GM18907 (cell line): ENCODE data around the gene MRPL10.

Experiments
- ATAC-seq: cut with Tn5 transposase; IDR thresholded peaks from one replicate; pipeline ENCODE4 v1.9.1; 2021; ENCODE audit warnings: mild to moderate bottlenecking, moderate library complexity; ENCODE audit not compliant: unreplicated experiment

Gene MRPL10

DNA sequence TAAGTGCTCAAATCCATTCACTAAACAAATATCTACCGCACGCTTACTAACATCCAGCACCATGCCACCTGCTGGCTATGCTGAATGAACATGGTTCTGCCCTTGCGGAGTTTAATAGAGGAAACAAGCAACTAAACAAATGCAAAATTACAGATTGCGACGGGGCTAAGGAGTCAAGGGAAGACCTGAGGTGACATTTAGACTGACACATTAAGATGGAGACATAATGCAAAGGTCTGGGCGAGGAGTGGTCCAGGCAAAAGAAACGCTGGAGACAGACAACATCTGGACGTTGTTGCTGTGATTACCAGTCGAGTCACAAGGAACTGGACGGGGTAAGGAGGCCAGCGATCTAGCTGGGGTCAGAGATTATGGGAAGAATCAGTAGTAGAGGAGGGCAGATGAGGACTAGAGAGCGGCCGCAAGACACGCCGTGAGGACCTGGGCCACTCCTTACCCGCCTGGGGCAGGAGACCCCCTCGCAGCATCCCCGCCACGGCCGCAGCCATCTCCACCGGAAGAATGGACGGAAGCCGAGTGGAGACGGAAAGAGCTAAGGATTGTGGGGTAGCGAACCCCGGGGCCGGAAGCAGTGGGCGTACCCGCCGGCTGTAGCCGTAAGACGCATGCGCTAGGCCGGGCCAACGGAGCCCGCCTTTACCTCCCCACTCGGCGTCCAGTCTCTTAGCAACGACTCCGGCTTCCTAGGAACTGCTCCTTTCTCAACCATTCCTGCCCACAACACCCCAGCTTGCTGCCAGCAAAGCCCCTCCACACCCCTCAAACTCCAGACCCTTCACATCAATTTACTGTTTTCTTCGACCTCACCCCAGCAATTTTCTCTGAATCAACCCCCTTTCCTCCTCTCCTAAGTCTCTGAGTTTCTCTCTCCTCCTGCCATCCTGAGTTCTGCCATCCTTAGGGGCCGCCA, at the start of gene MRPL10, which contains the start of gene LRRC46:
MRPL10 (minus strand) TSS at position 539 of the 931 bp plus-strand sequence; CDS start at position 509, 30 bp downstream.
LRRC46 (plus strand) TSS at position 668 of the 931 bp plus-strand sequence. CDS start 320 bp downstream, outside the sequence.
- ATAC-seq = peak; percentile 80

DNA sequence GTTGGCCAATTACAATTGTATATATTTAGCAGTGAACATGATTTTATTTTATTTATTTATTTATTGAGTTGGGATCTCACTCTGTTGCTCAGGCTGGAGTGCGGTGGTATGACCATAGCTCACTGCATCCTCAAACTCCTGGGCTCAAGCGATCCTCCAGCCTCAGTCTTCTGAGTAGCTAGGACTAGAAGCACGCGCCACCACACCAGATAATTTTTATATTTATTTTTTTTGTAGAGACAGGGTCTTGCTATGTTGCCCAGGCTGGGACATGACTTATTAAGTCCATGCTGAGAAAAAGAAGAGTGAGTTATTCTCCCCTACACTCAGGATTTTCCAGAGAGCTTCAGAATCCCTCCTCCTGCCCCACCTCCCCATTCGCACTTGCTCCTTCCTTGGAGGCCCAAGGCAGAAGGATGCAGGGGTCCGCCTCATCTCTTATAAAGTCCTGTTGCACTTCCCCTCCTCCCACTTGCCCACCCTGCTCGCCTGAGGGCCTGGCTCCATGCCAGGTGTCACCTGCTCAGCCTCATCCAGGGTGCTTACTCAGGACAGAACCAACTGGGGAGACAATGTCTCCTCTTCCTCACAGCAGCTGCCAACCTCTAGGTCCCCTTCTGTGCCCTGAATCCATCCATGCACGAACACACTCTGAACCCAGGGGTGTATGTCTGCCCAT, 48.6 kb upstream of the MRPL10 start:
- ATAC-seq = no peak

DNA sequence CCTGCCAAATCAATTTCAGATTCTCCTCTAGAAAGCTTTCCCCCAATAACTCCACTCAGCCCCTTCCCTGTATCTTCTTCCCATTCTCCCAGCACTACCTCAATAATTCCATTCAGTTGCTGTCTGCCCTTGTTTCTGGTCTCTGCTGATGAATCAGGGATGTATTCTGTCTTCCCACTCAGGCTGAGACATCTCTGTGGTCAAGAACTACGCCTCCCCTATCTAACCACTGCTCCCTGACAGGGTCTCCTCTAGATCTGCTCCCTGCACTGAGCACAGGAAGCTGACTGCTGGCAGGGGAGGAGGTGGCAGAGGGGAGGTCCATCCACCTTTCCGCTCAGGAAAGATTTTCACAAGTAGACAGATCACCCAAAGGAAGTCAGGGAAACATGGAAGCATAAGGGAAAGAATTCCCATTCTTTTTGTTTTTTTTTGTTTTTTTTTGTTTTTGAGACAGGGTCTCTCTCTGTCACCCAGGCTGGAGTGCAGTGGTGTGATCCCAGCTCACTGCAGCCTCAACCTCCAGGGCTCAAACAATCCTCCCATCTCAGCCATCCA, 47.8 kb upstream of the MRPL10 start:
- ATAC-seq = no peak

DNA sequence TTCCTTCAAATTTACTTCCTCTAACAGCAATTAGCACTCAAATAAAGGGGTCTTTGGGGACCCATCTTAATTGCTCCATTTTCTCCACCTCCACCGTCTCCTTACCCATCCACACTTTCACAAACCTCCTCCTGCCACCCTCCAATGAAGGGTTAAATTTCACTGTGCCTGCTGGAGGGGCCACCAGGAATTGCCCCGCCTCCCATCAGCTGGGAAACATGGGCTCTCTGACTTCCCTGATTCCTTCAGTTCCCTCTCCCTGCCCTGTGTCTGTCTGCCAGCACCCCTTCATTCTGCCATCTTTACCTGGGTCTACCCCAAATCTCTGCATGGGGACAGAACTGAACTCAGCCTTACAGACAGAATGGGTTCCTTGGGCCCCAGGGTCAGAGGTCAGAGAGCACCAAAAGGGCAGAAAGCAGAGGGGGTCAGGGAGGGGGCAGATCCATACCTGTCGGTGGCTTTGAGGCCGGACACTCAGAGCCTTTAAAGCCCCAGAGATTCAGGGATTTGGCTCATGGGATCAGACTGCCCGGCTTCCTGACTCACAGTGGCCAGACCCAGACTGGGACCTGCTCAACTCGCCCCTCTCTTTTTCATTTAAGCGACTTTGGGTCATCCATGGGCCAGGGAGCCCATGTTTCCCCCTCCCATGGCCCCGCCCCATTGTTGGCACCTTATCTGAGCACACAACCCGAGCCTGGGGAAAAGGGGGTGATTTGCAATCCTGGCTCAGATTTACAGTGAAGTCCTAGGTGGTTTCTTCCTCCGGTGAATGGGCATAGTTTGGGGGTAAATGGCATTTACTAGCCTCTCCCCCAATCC, 47.1 kb upstream of the MRPL10 start:
- no peak for ATAC-seq

DNA sequence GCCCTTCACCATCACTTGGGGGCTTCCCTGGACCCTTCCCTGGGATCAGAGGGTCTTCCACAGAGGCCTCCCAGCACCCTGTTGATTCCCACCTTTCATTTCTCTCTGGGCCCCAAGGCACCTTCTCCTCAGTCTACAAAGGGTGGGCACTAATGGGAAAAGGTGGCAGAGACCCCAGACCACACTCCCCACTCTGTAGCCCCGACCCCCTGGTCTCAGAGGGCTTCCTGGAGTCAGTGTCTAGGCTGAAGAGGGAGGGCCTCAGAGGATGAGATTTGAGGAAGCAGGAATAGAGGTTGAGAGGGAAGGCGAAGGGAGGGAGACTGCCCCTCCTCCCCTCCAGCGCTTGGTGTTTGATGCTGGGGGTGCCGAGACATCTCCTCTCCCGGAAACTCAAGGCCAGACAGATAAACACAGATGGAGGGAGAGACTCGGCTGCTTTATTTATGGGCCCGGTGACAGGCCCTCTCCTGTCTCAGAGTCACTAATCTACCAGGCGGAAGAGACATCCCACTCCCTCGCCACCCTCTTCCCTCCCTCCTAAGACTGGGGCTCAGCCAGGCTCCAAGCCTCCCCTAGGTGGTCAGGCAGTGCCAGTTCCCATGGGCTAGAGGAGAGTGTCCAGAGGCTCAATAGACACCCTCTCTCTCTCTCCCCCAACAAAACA, 46.2 kb upstream of the MRPL10 start:
- ATAC-seq = no peak

DNA sequence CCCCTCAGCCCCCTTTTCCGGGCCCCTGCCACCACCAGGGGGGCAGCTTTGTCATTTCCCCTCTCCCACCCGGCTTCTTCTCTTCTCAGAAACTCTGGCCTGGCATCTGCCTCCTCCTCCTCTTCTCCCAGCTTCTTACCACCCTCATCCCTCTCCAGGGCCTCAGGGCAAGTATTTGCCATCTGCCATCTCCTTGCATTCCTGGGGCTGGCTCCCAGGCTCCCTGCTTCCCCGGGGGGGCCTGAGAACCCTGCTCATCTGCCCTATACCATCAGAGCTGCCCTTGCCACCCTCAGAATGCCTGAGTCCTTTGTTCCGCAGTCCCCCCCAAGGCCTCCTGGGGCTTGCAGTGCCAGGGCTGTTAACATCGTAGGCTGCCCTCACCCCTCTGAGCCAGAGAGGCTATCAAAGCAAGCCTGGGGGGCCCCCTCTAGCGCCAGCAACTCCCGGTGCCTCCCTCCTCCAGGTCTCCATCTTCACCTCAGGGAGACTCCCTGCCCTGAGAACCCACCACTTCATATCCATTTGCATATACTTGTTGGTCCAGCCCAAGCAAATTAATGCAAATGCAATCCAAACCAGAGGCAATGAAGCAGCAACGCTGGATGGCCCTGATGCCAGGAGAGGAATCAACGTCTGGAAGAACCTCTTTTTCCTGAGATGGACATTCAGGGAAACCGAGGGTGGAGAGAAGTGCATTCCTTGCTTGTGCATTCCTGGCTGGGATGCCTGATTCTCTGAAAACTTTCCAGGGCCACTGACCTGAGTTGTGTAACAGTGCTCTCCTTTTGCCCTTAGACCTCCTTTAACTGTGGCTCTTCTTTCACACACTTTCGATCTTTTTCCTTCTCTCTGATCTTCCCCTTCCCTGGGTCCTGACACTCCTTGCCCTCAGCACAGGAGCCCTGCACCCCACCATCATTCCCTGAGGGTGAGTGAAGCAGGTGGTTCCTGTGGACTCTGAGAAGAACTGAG, 44.0 kb upstream of the MRPL10 start:
- ATAC-seq = no peak

DNA sequence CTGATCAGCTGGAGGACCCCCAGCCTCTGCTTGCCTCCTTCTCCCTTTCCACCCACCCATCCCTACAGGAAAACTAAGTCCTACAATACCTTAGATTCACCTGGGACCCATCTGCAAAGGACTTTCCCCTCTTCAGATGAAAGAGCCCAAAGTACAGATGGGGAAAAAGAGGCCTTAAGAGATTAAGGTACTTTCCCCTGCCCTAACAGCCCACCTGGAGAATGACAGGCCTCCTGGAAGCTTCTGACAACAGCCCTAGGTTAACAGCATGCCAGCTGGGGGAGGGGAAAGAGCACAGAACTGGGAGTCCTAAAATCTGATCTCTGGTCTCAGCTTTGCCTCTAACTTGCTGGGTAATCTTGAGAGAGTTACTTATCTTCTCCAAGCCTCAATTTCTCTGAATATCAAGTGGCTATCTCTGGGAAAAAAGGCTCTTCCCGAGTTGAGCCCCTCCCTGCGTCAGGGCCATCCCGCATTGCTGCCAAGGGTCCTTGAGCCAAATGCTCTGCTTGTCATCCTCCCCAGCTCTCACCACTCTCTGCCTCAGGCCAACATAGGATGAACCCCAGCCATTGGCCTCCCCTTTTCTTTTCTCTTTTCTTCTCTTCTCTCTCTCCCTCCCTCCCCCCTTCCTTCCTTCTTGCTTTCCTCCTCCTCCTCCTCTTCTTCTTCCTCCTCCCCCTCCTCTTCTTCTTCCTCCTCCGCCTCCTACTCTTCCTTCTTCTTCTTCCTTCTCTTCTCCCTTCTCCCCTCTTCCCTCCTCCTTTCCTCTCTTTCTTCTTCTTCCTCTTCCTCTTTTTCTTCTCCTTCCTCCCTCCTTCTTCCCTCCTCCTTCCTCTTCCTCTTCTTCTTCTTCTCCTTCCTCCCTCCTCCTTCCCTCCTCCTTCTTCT, 42.1 kb upstream of the MRPL10 start:
- ATAC-seq = no peak

DNA sequence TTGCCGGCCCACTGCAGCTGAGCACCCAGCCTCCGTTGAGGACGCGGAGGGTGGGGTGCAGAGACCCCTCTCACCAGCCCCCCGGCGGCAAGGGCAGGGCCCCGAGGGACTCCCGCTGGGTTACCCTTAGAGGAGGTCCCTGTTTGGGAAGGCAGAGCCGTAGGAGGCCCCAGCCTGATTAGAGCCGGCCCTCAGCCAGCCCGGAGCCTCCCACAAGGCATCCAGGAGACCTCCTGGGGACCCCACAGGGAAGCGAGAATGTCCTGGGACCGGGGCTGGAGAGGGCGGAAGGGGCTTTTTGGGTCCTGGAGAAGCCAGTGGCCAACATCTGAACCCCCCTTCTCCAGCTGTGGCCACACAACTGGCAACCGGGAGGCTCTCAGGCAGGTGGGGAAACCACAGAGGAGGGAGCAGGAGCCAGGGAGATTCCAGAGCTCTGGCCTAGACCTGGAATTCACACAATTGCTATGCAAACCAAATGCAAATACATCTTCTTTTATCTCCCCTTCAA, 41.4 kb upstream of the MRPL10 start:
- no peak for ATAC-seq

DNA sequence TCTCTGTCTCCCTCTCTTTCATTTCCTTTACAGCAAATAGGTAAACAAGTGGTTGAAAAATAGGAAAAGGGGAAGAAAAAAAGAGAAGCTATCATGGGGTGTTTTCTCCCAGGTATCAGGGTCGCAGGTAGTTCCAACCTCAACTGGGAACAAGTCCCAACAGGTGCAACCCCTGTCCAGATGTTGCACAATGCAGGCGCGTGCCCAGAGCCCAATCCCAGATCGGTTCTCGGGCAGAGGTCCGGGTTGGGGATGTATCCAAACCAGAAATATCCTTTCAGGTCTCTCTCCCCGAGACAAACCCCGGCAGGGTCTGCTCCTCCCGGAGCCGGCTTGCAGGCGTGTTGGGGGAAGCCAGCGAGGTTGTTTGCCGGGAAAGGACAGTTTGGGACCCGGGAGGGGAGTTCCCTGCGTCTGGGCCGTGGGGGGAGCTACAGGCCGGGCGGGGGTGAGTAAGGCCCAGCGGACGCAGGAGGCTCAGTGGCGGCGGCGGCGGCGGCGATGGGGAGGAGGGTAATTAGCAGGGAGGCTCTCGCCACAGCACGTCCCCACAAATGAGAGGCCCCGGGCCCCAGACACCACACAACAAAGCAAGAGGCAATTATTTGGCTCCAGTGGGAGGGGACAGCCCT, 40.8 kb upstream of the MRPL10 start:
- no peak for ATAC-seq

DNA sequence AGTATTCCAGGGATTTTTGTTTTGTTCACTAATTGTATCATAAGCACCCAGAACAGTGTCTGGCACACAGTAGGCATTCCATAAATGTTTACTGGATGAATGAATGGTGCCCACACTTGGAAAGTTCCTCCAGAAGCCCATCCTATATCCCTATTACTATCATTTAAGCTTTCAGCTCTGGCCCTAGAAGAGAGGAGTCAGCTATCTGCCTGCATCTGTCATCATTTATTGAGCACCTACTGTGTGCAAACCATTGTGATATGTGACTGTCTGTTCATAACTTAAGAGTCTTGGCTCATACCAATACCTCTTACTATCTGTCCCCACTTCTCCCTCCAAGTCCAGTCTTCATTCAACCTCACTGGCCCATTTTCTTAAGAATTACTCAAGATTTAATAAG, 39.7 kb upstream of the MRPL10 start:
- no peak for ATAC-seq

DNA sequence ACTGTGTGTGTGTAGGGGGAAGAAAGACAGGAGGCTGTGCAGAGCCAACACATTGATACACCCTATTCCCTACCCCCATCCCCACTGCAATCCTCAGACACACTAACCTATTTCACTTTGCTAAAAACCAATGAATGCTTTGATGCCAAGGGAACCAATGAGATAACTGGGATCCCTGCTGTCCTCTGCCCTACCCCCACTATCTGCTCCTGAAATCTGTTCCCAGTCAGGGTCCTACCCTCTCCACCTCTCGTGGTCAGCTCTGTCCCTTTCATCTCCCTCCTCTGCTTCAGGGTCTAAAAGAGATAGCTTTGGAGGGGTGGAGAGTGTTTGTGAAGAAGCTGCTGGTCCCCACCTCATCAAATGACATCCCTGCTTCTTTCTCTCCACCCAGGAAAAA, 38.7 kb upstream of the MRPL10 start:
- no peak for ATAC-seq

DNA sequence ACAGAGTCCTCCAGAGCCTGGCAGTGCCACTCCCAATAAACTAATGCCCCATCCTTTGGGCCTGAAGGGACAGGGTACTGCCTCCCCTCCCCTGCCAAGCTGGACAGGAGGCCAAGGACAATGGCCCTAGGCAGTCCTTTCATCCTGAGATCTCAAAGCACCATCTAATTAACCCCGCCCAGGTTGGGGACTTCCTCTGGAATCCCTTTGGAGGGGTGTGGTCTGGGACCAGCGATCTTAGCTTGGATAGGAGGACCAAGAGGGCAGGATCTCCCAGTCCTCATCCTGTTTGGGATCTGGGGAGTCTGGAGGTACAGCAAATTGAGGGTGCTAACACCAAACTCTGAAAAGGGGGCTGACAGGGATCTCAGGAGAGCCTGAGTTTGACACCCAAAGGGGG, 37.8 kb upstream of the MRPL10 start:
- ATAC-seq = no peak

DNA sequence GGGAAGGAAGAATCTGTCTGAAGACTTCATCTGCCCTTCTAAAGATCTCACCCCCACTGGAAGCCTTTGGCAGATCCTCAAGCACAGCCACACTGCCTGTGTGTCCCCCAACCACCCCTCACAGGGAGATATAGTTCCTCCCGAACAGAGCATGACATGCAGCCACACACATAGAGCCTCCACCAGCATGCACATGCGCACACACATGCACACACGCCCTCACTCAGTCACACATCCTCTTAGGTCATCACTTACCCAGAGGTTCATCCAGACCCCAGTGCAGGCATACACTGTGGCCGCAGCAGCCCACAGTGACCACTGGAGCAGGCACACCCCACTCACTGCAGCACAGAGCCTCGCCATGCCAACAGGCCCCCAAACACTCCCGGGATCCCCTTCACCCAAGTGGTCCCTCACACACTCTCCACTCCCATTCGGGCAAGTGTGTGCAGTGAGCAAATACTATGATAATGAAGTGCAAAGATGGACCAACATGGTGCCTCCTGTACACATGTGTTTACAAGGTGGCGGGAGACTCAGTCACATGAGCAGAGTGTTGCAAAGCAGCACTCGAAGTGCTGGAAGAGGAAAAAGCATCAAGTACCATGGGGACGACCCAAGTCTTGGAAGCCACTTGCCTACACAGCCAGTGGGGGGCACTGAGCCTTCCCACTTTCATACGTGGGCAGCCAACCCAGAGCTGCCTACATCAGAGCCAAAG, 36.6 kb upstream of the MRPL10 start:
- ATAC-seq = no peak

DNA sequence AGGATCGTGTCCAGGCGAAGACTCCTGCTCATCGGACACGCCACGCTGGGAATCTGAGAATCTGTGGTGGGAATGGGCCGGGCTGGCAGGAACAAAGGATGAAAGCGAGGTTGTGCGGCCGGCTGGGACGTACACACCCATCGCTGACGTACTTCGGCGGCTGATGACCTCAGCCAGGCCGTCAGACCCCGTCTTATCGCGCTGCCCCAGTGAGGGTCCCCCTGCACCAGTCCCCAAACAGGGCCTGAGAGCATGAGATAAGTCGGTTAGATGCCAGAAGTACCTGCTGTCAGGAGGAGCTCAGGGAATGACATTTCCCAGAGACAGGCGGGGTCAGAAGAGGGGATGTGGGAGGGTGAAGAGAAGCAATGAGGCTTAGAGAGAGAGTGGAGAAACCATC, 35.6 kb upstream of the MRPL10 start:
- no peak for ATAC-seq

DNA sequence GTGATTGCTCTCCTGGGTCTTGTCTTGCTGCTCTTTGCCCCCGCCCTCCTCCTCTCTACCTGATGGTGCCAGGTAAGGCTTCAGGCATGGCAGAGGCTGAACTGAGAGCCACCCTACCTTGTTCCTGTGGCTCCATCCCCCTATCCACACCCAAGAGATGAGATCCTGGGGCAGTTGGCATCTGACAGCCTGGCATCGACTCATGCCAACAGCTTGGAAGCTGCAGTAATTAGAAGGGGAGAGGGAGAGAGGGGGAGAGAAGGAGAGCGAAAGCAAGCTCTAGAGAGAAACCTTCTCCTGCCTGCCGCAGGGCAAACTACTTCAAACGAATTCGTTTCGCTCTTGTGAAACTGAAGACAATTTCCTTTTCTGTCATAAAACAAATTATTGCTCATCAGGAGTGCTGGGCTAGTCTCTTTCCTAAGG, 33.5 kb upstream of the MRPL10 start:
- no peak for ATAC-seq

DNA sequence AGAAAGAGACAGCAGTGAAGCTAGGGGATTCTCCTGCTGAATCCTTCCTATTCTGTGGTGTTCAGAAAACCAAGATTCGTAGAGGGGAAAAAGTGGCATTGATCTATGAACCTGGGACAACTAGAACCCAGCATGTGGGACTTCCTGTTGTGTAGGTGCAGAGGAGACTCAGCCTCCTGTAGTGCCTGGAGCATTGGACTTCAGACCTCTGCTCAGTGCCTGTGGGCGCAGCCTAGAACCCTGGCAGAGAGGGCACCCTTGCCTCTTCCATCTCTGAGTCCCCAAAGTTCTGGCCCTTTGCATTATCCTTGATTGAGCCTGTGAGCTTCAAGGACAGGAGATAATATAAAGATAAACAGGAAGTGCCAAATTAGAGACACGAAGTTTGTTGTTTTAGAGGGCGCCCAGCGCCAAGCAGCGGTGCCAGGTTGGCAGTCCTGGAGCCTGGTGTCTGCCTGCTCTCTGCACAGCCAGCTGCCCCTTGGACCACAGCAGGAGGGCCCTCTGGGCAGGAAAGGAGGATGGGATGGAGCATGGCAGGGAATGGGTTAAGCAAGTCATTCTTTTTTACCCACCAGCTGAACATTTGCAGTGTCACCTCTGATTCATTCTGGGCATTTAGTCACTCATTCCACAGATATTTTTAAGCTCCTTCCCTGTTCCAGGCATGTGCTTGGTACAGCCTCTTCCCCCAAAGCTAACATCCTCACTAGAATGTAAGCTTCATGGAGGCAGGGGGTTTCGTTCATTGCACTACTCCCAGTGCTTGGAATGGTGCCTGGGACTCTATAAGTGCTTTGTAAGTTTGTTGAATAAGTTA, 31.5 kb upstream of the MRPL10 start:
- no peak for ATAC-seq
